ENCODE measurements around the gene PREPL. TPM values are rescaled to one million over a fixed set of nuclear protein-coding genes. Genes with fewer than 3 reads are reported as not detected.

PREPL gene
- total RNA-seq, 1 experiment from 2014 or later, result 46.4 TPM

DNA sequence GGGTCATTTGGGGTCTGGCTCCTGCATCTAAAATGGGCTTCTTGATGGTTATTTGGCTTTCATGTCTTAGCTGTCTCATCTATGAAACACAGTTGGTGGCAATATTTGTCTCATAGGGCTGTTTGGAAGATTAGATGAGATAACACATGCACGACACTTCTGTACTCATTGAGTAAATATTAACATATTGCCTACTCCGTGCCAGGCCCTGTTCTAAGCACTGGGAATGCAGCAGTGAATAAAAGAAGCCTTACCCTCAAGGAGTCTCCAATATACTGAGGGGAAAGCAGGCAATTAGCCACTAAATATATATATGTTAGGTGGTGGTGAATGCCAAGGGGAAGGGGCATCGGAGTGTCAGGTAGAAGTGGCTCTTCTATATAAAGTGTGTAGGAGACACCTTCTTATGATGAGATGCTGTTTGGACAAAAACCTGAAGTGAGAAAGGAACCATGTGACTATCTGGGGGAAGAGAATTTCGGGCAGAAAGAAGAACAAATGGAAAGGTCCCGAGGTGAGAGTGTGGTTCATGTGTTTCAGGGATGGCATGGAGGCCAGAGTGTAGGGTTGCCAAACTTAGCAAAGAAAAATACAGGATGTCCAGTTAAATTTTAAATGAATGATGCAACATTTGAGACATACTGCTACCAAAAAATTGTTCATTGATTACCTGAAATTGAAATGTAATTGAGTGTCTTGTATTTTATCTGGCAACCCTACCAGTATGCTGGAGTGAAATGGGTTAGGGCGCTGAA is 74.2 kb downstream of the PREPL start:
- CTCF ChIA-PET, result interaction anchor here (0.6 to 1.0 kb wide), 2 partner anchors 27 to 243 kb away, joined by 3 to 5 read pairs; no protein-coding TSS in a partner anchor
- no peaks in the 10 kb centered on the region for H3K9me3 ChIP-seq
- peaks cover 4% of the 10 kb centered on the region for H3K36me3 Mint-ChIP-seq (ENCODE audit: insufficient read depth, unreplicated experiment)
- POLR2A ChIA-PET, result no interaction called here
- no peaks in the 10 kb centered on the region for H3K36me3 ChIP-seq (ENCODE audit: control insufficient read depth, insufficient read depth, low read length)
- no peak for DNase-seq
- no peaks in the 10 kb centered on the region for H3K27me3 ChIP-seq (replicated peaks; ENCODE audit: control insufficient read depth, insufficient read depth, low read length)
- intact Hi-C loops (cut with micrococcal nuclease; ENCODE audit: unreplicated experiment), result no loop called here
- H3K4me1 Mint-ChIP-seq (ENCODE audit: low read depth, unreplicated experiment), result peaks cover 18% of the 10 kb centered on the region
- TSS peak; percentile 18 for BruUV-seq (replicated peaks)
- no peaks in the 10 kb centered on the region for H3K9me3 Mint-ChIP-seq (ENCODE audit: unreplicated experiment)
- no peaks in the 10 kb centered on the region for H3K27me3 Mint-ChIP-seq (ENCODE audit: insufficient read depth, unreplicated experiment)
- peaks cover 31% of the 10 kb centered on the region for H3K4me1 ChIP-seq
- H3K4me3 ChIP-seq (ENCODE audit: low read depth, low read length), result no peak overlapping the region
- TF ChIP-seq, protein P1, sequence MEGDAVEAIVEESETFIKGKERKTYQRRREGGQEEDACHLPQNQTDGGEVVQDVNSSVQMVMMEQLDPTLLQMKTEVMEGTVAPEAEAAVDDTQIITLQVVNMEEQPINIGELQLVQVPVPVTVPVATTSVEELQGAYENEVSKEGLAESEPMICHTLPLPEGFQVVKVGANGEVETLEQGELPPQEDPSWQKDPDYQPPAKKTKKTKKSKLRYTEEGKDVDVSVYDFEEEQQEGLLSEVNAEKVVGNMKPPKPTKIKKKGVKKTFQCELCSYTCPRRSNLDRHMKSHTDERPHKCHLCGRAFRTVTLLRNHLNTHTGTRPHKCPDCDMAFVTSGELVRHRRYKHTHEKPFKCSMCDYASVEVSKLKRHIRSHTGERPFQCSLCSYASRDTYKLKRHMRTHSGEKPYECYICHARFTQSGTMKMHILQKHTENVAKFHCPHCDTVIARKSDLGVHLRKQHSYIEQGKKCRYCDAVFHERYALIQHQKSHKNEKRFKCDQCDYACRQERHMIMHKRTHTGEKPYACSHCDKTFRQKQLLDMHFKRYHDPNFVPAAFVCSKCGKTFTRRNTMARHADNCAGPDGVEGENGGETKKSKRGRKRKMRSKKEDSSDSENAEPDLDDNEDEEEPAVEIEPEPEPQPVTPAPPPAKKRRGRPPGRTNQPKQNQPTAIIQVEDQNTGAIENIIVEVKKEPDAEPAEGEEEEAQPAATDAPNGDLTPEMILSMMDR (IDR thresholded peaks at IDR 0.05; ENCODE audit: insufficient read depth in 1 of 2, low read depth in 1 of 2, low read length in 1 of 2, severe bottlenecking in 1 of 2, unreplicated experiment in 1 of 2), result no peak
- no peak overlapping the region for H3K4me3 Mint-ChIP-seq (ENCODE audit: unreplicated experiment)
- peak overlapping the region; percentile 22 for H3K27ac Mint-ChIP-seq (ENCODE audit: unreplicated experiment)

DNA sequence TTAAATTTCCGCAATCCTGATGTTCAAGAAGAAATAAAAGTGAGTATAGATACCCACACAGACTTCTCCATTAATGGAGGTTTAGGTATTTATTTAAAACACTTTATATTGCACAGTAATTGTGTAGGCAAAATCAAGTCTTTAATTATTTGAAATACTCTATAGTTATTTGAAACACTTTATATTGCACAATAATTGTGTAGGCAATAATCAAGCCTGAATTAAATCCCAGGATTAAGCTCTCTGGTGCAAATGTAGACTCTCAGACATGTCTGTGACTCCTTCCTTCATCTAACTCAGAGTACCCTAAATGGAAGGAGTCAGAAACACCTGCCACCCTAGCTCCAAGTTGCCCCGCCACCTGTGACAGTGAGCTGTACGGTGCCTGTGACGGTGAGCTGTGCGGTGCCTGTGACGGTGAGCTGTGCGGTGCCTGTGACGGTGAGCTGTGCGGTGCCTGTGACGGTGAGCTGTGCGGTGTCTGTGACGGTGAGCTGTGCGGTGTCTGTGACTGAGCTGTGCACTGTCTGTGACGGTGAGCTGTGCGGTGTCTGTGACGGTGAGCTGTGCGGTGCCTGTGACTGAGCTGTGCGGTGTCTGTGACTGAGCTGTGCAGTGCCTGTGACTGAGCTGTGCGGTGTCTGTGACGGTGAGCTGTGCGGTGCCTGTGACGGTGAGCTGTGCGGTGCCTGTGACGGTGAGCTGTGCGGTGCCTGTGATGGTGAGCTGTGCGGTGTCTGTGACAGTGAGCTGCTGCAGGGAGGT is 75.0 kb downstream of the PREPL start:
- Mint-ChIP-seq H3K36me3 (ENCODE audit: insufficient read depth, unreplicated experiment) (peaks cover 4% of the 10 kb centered on the region), H3K27me3 (ENCODE audit: insufficient read depth, unreplicated experiment) (no peaks in the 10 kb centered on the region), H3K27ac (ENCODE audit: unreplicated experiment) (no peak overlapping the region), H3K4me1 (ENCODE audit: low read depth, unreplicated experiment) (peaks cover 18% of the 10 kb centered on the region), H3K9me3 (ENCODE audit: unreplicated experiment) (no peaks in the 10 kb centered on the region), H3K4me3 (ENCODE audit: unreplicated experiment) (no peak overlapping the region)
- no peaks in the 10 kb centered on the region for H3K27me3 ChIP-seq (replicated peaks; ENCODE audit: control insufficient read depth, insufficient read depth, low read length)
- CTCF ChIA-PET, result interaction anchor here (0.6 to 1.0 kb wide), 2 partner anchors 27 to 242 kb away, joined by 3 to 5 read pairs; no protein-coding TSS in a partner anchor
- DNase-seq, result no peak
- no peaks in the 10 kb centered on the region for H3K9me3 ChIP-seq
- TF ChIP-seq, protein P1 (IDR thresholded peaks at IDR 0.05; ENCODE audit: insufficient read depth in 1 of 2, low read depth in 1 of 2, low read length in 1 of 2, severe bottlenecking in 1 of 2, unreplicated experiment in 1 of 2), result no peak
- POLR2A ChIA-PET, result interaction anchor here (1.0 kb wide), 1 partner anchor 10 kb away, joined by 3 read pairs; no protein-coding TSS in a partner anchor
- no peaks in the 10 kb centered on the region for H3K36me3 ChIP-seq (ENCODE audit: control insufficient read depth, insufficient read depth, low read length)
- intact Hi-C loops (cut with micrococcal nuclease; ENCODE audit: unreplicated experiment), result no loop called here
- no TSS peak for BruUV-seq (replicated peaks)
- H3K4me1 ChIP-seq, result peaks cover 26% of the 10 kb centered on the region
- no peak overlapping the region for H3K4me3 ChIP-seq (ENCODE audit: low read depth, low read length)

- POLR2A ChIA-PET, result interaction anchor here (1.0 kb wide), 1 partner anchor 9 kb away, joined by 3 read pairs; no protein-coding TSS in a partner anchor
- BruUV-seq (replicated peaks), result no TSS peak
- TF ChIP-seq, protein P1 (IDR thresholded peaks at IDR 0.05; ENCODE audit: insufficient read depth in 1 of 2, low read depth in 1 of 2, low read length in 1 of 2, severe bottlenecking in 1 of 2, unreplicated experiment in 1 of 2), result no peak
These were observed 76.1 kb downstream of the PREPL start for GRCh38 chr2:44285174-44285573.

More at GRCh38 chr2:44285174-44285573, 76.1 kb downstream of the PREPL start:
- Mint-ChIP-seq H3K36me3 (ENCODE audit: insufficient read depth, unreplicated experiment) (peaks cover 4% of the 10 kb centered on the region), H3K9me3 (ENCODE audit: unreplicated experiment) (no peaks in the 10 kb centered on the region), H3K27ac (ENCODE audit: unreplicated experiment) (peak overlapping the region; percentile 40), H3K4me1 (ENCODE audit: low read depth, unreplicated experiment) (peaks cover 18% of the 10 kb centered on the region), H3K27me3 (ENCODE audit: insufficient read depth, unreplicated experiment) (no peaks in the 10 kb centered on the region), H3K4me3 (ENCODE audit: unreplicated experiment) (no peak overlapping the region)
- Histone ChIP-seq H3K27me3 (replicated peaks; ENCODE audit: control insufficient read depth, insufficient read depth, low read length) (no peaks in the 10 kb centered on the region), H3K4me3 (ENCODE audit: low read depth, low read length) (no peak overlapping the region), H3K36me3 (ENCODE audit: control insufficient read depth, insufficient read depth, low read length) (no peaks in the 10 kb centered on the region), H3K9me3 (no peaks in the 10 kb centered on the region), H3K4me1 (peaks cover 17% of the 10 kb centered on the region)
- CTCF ChIA-PET, result no interaction called here
- DNase-seq, result no peak
- intact Hi-C loops (cut with micrococcal nuclease; ENCODE audit: unreplicated experiment), result no loop called here
